ENCODE measurements around the gene MESP2.
A peak's percentile ranks its signal among the peaks of the same experiment; 100 is the strongest.

Gene MESP2

GRCh38 chr15:89809787-89810148, 33.6 kb downstream of the MESP2 start:
- Histone ChIP-seq H3K4me1 (ENCODE audit: control insufficient read depth in 1 of 2, insufficient read depth in 2 of 2, low read length in 2 of 2) (peaks cover 2 to 3% of the 10 kb centered on the region in 2 experiments), H4K12ac (ENCODE audit: low read depth, low read length) (no peak overlapping the region), H2BK120ac (ENCODE audit: insufficient read depth, low read length, poor library complexity) (no peak overlapping the region), H4K8ac (ENCODE audit: low read depth, low read length) (no peak overlapping the region), H3K14ac (ENCODE audit: low read length) (no peak overlapping the region), H3K4ac (ENCODE audit: low read depth, low read length) (no peak overlapping the region), H2AK5ac (ENCODE audit: low read length) (no peak overlapping the region), H3K79me1 (ENCODE audit: low read length) (no peaks in the 10 kb centered on the region), H3K4me3 (ENCODE audit: low read depth, low read length) (no peak overlapping the region), H3K9ac (ENCODE audit: low read length) (no peak overlapping the region), H3K27me3 (ENCODE audit: insufficient read depth, low read length) (peaks cover 11% of the 10 kb centered on the region), H3K79me2 (ENCODE audit: control insufficient read depth, insufficient read depth, low read length, poor library complexity) (no peaks in the 10 kb centered on the region), H3K27ac (ENCODE audit: low read depth, low read length) (no peak overlapping the region), H2BK5ac (ENCODE audit: low read depth, low read length, poor library complexity) (no peak overlapping the region), H3K23ac (ENCODE audit: low read length) (no peak overlapping the region), H3K18ac (ENCODE audit: low read length) (no peak overlapping the region), H3K36me3 (ENCODE audit: control insufficient read depth in 1 of 2, insufficient read depth in 2 of 2, low read length in 2 of 2) (no peaks in the 10 kb centered on the region), H2AFZ (ENCODE audit: insufficient read depth, low read length, poor library complexity) (no peak overlapping the region), H3K9me3 (ENCODE audit: insufficient read depth, low read depth, low read length) (no peaks in the 10 kb centered on the region), H4K91ac (ENCODE audit: low read depth, low read length) (no peak overlapping the region), H2BK12ac (ENCODE audit: low read length) (no peak overlapping the region), H3K4me2 (ENCODE audit: low read length) (no peak overlapping the region)
- DNase-seq, result no peak
- WGBS (ENCODE audit: extremely low coverage, insufficient coverage, insufficient read length), result no CpG with 5 or more reads among the region's 5 CpGs

GRCh38 chr15:89810837-89811236, 34.7 kb downstream of the MESP2 start:
- no peak overlapping the region for H2AK5ac ChIP-seq (ENCODE audit: low read length)
- no peaks in the 10 kb centered on the region for H3K36me3 ChIP-seq (ENCODE audit: control insufficient read depth in 1 of 2, insufficient read depth in 2 of 2, low read length in 2 of 2)
- H3K79me1 ChIP-seq (ENCODE audit: low read length), result no peaks in the 10 kb centered on the region
- DNase-seq, result peak; percentile 79 to 86
- H2BK12ac ChIP-seq (ENCODE audit: low read length), result no peak overlapping the region
- no peak overlapping the region for H3K4ac ChIP-seq (ENCODE audit: low read depth, low read length)
- H3K4me2 ChIP-seq (ENCODE audit: low read length), result no peak overlapping the region
- H3K27ac ChIP-seq (ENCODE audit: low read depth, low read length), result no peak overlapping the region
- no peak overlapping the region for H4K8ac ChIP-seq (ENCODE audit: low read depth, low read length)
- no peak overlapping the region for H3K14ac ChIP-seq (ENCODE audit: low read length)
- peaks cover 8% of the 10 kb centered on the region for H3K9me3 ChIP-seq (ENCODE audit: insufficient read depth, low read depth, low read length)
- no peak overlapping the region for H2BK5ac ChIP-seq (ENCODE audit: low read depth, low read length, poor library complexity)
- peaks cover 5 to 6% of the 10 kb centered on the region in 2 experiments for H3K4me1 ChIP-seq (ENCODE audit: control insufficient read depth in 1 of 2, insufficient read depth in 2 of 2, low read length in 2 of 2)
- no peak overlapping the region for H3K23ac ChIP-seq (ENCODE audit: low read length)
- no CpG with 5 or more reads among the region's 7 CpGs for WGBS (ENCODE audit: extremely low coverage, insufficient coverage, insufficient read length)
- no peak overlapping the region for H3K18ac ChIP-seq (ENCODE audit: low read length)
- H4K12ac ChIP-seq (ENCODE audit: low read depth, low read length), result no peak overlapping the region
- no peak overlapping the region for H3K9ac ChIP-seq (ENCODE audit: low read length)
- no peak overlapping the region for H3K4me3 ChIP-seq (ENCODE audit: low read depth, low read length)
- no peak overlapping the region for H2BK120ac ChIP-seq (ENCODE audit: insufficient read depth, low read length, poor library complexity)
- no peaks in the 10 kb centered on the region for H3K79me2 ChIP-seq (ENCODE audit: control insufficient read depth, insufficient read depth, low read length, poor library complexity)
- H3K27me3 ChIP-seq (ENCODE audit: insufficient read depth, low read length), result peaks cover 22% of the 10 kb centered on the region
- H4K91ac ChIP-seq (ENCODE audit: low read depth, low read length), result no peak overlapping the region
- H2AFZ ChIP-seq (ENCODE audit: insufficient read depth, low read length, poor library complexity), result no peak overlapping the region

- Histone ChIP-seq H3K27ac (ENCODE audit: low read depth, low read length) (no peak overlapping the region), H3K9ac (ENCODE audit: low read length) (no peak overlapping the region), H3K4ac (ENCODE audit: low read depth, low read length) (no peak overlapping the region), H3K4me1 (ENCODE audit: control insufficient read depth in 1 of 2, insufficient read depth in 2 of 2, low read length in 2 of 2) (peaks cover 5 to 6% of the 10 kb centered on the region in 2 experiments), H4K91ac (ENCODE audit: low read depth, low read length) (no peak overlapping the region), H2AFZ (ENCODE audit: insufficient read depth, low read length, poor library complexity) (no peak overlapping the region), H4K8ac (ENCODE audit: low read depth, low read length) (no peak overlapping the region), H3K4me3 (ENCODE audit: low read depth, low read length) (no peak overlapping the region), H2BK120ac (ENCODE audit: insufficient read depth, low read length, poor library complexity) (no peak overlapping the region), H2BK5ac (ENCODE audit: low read depth, low read length, poor library complexity) (no peak overlapping the region), H3K23ac (ENCODE audit: low read length) (no peak overlapping the region), H3K79me1 (ENCODE audit: low read length) (no peaks in the 10 kb centered on the region), H3K79me2 (ENCODE audit: control insufficient read depth, insufficient read depth, low read length, poor library complexity) (no peaks in the 10 kb centered on the region), H3K14ac (ENCODE audit: low read length) (no peak overlapping the region), H3K18ac (ENCODE audit: low read length) (no peak overlapping the region), H3K36me3 (ENCODE audit: control insufficient read depth in 1 of 2, insufficient read depth in 2 of 2, low read length in 2 of 2) (no peaks in the 10 kb centered on the region), H3K27me3 (ENCODE audit: insufficient read depth, low read length) (peaks cover 27% of the 10 kb centered on the region), H3K9me3 (ENCODE audit: insufficient read depth, low read depth, low read length) (peaks cover 9% of the 10 kb centered on the region), H2AK5ac (ENCODE audit: low read length) (no peak overlapping the region), H3K4me2 (ENCODE audit: low read length) (no peak overlapping the region), H4K12ac (ENCODE audit: low read depth, low read length) (no peak overlapping the region), H2BK12ac (ENCODE audit: low read length) (no peak overlapping the region)
- WGBS (ENCODE audit: extremely low coverage, insufficient coverage, insufficient read length), result no CpG with 5 or more reads among the region's 8 CpGs
- DNase-seq, result peak in 1 of 2 donors; percentile 9
These were observed 36.1 kb downstream of the MESP2 start for GRCh38 chr15:89812011-89812846.

GRCh38 chr15:89812847-89813320, 36.8 kb downstream of the MESP2 start:
- Histone ChIP-seq H3K9ac (ENCODE audit: low read length) (no peak overlapping the region), H3K4me1 (ENCODE audit: control insufficient read depth in 1 of 2, insufficient read depth in 2 of 2, low read length in 2 of 2) (peaks cover 5 to 6% of the 10 kb centered on the region in 2 experiments), H3K79me1 (ENCODE audit: low read length) (no peaks in the 10 kb centered on the region), H3K14ac (ENCODE audit: low read length) (no peak overlapping the region), H2AK5ac (ENCODE audit: low read length) (no peak overlapping the region), H3K4ac (ENCODE audit: low read depth, low read length) (no peak overlapping the region), H3K27ac (ENCODE audit: low read depth, low read length) (no peak overlapping the region), H3K79me2 (ENCODE audit: control insufficient read depth, insufficient read depth, low read length, poor library complexity) (no peaks in the 10 kb centered on the region), H3K36me3 (ENCODE audit: control insufficient read depth in 1 of 2, insufficient read depth in 2 of 2, low read length in 2 of 2) (no peaks in the 10 kb centered on the region), H3K4me3 (ENCODE audit: low read depth, low read length) (no peak overlapping the region), H3K9me3 (ENCODE audit: insufficient read depth, low read depth, low read length) (peaks cover 9% of the 10 kb centered on the region), H3K23ac (ENCODE audit: low read length) (no peak overlapping the region), H4K12ac (ENCODE audit: low read depth, low read length) (no peak overlapping the region), H2AFZ (ENCODE audit: insufficient read depth, low read length, poor library complexity) (no peak overlapping the region), H3K18ac (ENCODE audit: low read length) (no peak overlapping the region), H2BK120ac (ENCODE audit: insufficient read depth, low read length, poor library complexity) (no peak overlapping the region), H3K4me2 (ENCODE audit: low read length) (no peak overlapping the region), H4K91ac (ENCODE audit: low read depth, low read length) (no peak overlapping the region), H3K27me3 (ENCODE audit: insufficient read depth, low read length) (peaks cover 27% of the 10 kb centered on the region), H4K8ac (ENCODE audit: low read depth, low read length) (no peak overlapping the region), H2BK12ac (ENCODE audit: low read length) (no peak overlapping the region), H2BK5ac (ENCODE audit: low read depth, low read length, poor library complexity) (no peak overlapping the region)
- DNase-seq, result no peak
- WGBS (ENCODE audit: extremely low coverage, insufficient coverage, insufficient read length), result no CpG with 5 or more reads among the region's 7 CpGs
